Activated T-cell treated with anti-CD3 and anti-CD28 coated beads, Interleukin-2, amount 50 U/mL, for 72 hours (primary cell): ENCODE results near the gene TLK2. TPM values are rescaled to one million over a fixed set of nuclear protein-coding genes. Genes with fewer than 3 reads are reported as not detected.
A peak's percentile ranks its signal among the peaks of the same experiment; 100 is the strongest.
"Not testable (repeated sequence)": the region's sequence is repeated elsewhere in the genome, so short reads cannot be mapped to it uniquely, and the experiment has no call there.

ENCODE experiments used
- ATAC-seq, 2 donors: fragments of 150-1000 bp; cut with Tn5 transposase; replicated peaks in 1 of 2; 2 replicates each; pipeline ENCODE4 v1.10.0; 2021; ENCODE audit warnings: moderate library complexity in 2 of 2, mild to moderate bottlenecking in 1 of 2
- DNase-seq, 2 donors: peaks; one replicate each; pipeline ENCODE4 v3.0.0; 2021 to 2022; ENCODE audit warnings: mixed read lengths in 1 of 2
- H3K27ac Mint-ChIP-seq: one replicate; pipeline ENCODE4 v1.8.0; 2022; ENCODE audit warnings: mild to moderate bottlenecking, moderate library complexity, mixed read lengths
- H3K27me3 Mint-ChIP-seq: one replicate; pipeline ENCODE4 v1.8.0; 2022; ENCODE audit warnings: low read depth, mixed read lengths
- H3K36me3 Mint-ChIP-seq, 2 donors: one replicate each; pipeline ENCODE4 v1.8.0; 2022; ENCODE audit warnings: mixed read lengths in 2 of 2, mild to moderate bottlenecking in 1 of 2; ENCODE audit not compliant: insufficient read depth in 2 of 2
- H3K4me1 Mint-ChIP-seq: one replicate; pipeline ENCODE4 v1.8.0; 2022; ENCODE audit warnings: low read depth, mixed read lengths
- H3K4me3 Mint-ChIP-seq, 2 donors: one replicate each; pipeline ENCODE4 v1.8.0; 2022; ENCODE audit warnings: mild to moderate bottlenecking in 2 of 2, mixed read lengths in 2 of 2, moderate library complexity in 2 of 2
- H3K9me3 Mint-ChIP-seq, 2 donors: one replicate each; pipeline ENCODE4 v1.8.0; 2022; ENCODE audit warnings: mixed read lengths in 2 of 2
- total RNA-seq, 2 donors: library from RNA; stranded (reverse); gene quantifications; one replicate each; pipeline ENCODE4 v1.2.3, GENCODE V29; 2022

TLK2 gene
- total RNA-seq, 2 donors from 2014 or later = 46.6 to 47.6 TPM

- H3K27me3 Mint-ChIP-seq, H3K4me3 Mint-ChIP-seq, DNase-seq, H3K4me1 Mint-ChIP-seq, H3K27ac Mint-ChIP-seq, ATAC-seq, H3K9me3 Mint-ChIP-seq: not testable (repeated sequence)
- peaks cover 6 to 13% of the 10 kb centered on the region in 2 donors for H3K36me3 Mint-ChIP-seq
These were observed 67.4 kb downstream of the TLK2 start for GRCh38 chr17:62546066-62546465.

DNA sequence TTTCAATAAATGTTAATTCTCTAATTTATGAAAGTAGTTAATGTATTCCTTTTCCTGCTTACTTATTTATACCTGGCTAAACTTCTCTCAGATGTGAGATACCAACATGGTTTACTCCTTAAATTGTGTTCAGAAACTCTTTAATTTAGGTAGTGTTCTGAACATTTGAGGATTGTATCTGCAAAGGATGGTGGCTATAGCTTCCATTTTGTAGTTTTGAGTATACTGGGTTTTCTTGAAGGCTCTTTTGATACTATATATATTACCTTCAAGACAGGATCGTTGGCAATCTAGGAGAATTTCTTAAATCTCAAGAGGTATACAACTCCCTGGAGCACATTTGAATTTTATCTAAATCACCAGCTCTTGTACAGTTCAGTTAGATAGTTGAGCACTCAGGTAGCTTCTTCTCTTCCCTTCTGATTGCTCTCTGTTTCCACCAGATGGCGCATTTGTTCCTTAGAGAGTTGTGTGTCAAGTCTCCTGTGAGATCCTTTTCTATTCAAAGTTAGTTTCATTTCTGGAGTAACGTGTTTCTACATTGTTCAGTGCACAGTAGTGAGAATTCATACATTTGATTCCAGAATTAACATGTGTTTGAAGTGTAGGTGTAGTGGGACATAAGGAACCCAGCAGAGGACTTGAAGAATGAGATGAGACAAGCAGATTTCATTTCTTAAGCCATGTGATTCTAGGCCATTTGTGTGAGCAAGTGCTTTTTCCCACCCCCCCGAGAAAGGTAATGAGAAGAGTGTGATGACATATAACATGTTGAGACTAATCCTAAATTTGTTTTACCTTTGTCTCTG, 74.4 kb downstream of the TLK2 start:
- H3K27ac Mint-ChIP-seq = peak overlapping the region; percentile 84
- not testable (repeated sequence) for H3K4me1 Mint-ChIP-seq

DNA sequence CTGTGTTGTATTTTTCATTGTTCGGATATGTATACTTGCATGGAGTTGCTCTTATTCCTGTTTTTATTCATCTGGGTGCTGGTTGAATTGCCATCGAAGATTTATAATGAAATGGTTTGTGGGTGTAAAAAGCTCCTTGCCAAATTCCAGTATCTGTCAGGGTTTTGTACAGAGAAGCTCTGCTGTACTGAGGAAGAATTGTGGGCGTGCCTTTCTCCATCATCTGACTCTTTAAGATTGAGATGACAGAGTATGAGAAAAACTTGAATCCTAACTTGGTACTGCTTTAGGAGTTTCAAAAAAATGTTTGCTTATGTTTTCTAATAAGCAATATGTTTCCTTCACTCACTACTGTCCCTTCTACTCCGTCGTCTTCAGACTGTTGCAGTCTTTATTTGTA, 78.9 kb downstream of the TLK2 start:
- H3K4me3 Mint-ChIP-seq, H3K4me1 Mint-ChIP-seq, H3K27me3 Mint-ChIP-seq, DNase-seq, H3K9me3 Mint-ChIP-seq: not testable (repeated sequence)
- peak overlapping the region; percentile 42 for H3K27ac Mint-ChIP-seq
- H3K36me3 Mint-ChIP-seq = peaks cover 4 to 17% of the 10 kb centered on the region in 2 donors
- ATAC-seq = peak in 1 of 2 donors; percentile 32

More for the DNA sequence above, 74.4 kb downstream of the TLK2 start:
- H3K36me3 Mint-ChIP-seq, H3K9me3 Mint-ChIP-seq, H3K27me3 Mint-ChIP-seq: not testable (repeated sequence)
- DNase-seq (peak; percentile 31 to 42), ATAC-seq (peak; percentile 82 to 92)
- H3K4me3 Mint-ChIP-seq = peak overlapping the region; percentile 65 to 91

DNA sequence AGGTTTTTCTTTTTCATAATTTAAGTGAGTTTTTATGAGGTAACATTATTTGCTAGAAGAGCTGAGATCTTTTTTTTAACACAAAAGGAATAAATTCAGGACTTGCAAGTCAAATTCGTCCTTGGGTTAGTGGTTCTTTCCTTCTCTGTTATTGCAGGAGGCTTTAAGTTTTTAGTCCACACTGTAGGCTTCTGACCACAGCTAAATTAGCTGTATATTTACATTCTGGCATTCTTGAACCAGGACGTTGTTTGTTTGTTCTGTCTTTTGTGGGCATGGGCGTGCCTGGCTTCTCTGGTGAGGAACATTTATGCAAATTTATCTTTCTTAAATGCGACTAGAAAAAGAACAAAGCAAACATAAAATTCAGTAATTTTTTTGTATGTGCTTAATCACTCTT, 80.3 kb downstream of the TLK2 start:
- not testable (repeated sequence) for H3K27ac Mint-ChIP-seq, DNase-seq, H3K27me3 Mint-ChIP-seq, H3K4me1 Mint-ChIP-seq, ATAC-seq, H3K9me3 Mint-ChIP-seq, H3K4me3 Mint-ChIP-seq
- peaks cover 4 to 19% of the 10 kb centered on the region in 2 donors for H3K36me3 Mint-ChIP-seq

GRCh38 chr17:62560971-62561370, 82.3 kb downstream of the TLK2 start:
- H3K27ac Mint-ChIP-seq, DNase-seq, H3K9me3 Mint-ChIP-seq, ATAC-seq, H3K4me3 Mint-ChIP-seq, H3K27me3 Mint-ChIP-seq: not testable (repeated sequence)
- H3K4me1 Mint-ChIP-seq = peaks cover 20% of the 10 kb centered on the region
- peaks cover 12 to 34% of the 10 kb centered on the region in 2 donors for H3K36me3 Mint-ChIP-seq

- no peak overlapping the region for H3K4me3 Mint-ChIP-seq
- ATAC-seq = no peak
- H3K4me1 Mint-ChIP-seq = peaks cover 23% of the 10 kb centered on the region
- H3K36me3 Mint-ChIP-seq = peaks cover 19 to 38% of the 10 kb centered on the region in 2 donors
- H3K9me3 Mint-ChIP-seq = peaks cover 0 to 2% of the 10 kb centered on the region in 2 donors
- no peak for DNase-seq
- H3K27ac Mint-ChIP-seq = no peak overlapping the region
- no peaks in the 10 kb centered on the region for H3K27me3 Mint-ChIP-seq
These were observed 84.0 kb downstream of the TLK2 start for GRCh38 chr17:62562656-62563055.

DNA sequence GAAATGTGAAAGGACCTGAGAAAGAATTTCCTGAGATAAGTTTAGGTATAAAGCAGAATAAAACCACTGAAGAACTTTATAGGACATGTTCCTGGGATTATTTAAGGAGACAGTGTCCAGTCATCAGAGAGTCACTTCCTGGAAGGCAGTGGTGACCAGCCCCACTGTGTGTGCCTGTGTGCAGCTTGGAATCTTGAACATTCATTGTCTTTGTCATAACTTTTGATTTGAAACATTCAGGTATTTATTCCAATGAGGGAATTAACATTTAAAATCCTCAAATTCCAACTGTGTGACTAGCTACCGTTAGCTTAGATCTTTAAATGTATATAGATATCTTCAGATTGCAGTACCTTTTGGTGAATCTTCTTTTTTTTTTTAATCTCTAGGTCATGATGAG, 87.2 kb downstream of the TLK2 start:
- H3K4me3 Mint-ChIP-seq = no peak overlapping the region
- DNase-seq (no peak), ATAC-seq (no peak)
- peaks cover 23% of the 10 kb centered on the region for H3K4me1 Mint-ChIP-seq
- peak overlapping the region; percentile 64 for H3K27ac Mint-ChIP-seq
- no peaks in the 10 kb centered on the region for H3K27me3 Mint-ChIP-seq
- peaks cover 0 to 2% of the 10 kb centered on the region in 2 donors for H3K9me3 Mint-ChIP-seq
- H3K36me3 Mint-ChIP-seq = peaks cover 19 to 36% of the 10 kb centered on the region in 2 donors

DNA sequence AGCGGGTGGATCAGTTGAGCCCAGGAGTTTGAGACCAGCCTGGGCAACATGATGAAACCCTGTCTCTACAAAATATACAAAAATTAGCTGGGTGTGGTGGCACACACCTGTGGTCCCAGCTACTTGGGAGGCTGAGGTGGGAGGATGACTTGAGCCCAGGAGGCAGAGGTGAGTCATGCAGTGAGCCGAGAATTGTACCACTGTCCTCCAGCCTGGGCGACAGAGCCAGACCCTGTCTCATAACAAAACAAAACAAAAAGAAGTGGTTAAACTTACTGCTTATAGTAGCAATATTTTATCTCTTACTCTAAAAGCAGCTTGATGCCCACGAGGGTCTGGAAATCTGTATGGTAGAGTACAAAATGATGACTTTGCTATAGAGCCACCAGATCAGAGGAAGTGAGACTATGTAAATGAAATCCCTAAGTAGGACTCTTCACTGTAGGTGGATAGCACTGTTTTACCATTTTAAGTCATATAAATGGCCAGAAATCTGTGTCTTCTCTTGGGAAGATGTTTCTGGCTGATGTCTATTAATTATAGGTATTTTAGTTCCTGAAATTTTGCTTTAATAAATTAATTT, 88.5 kb downstream of the TLK2 start:
- Mint-ChIP-seq H3K36me3 (peaks cover 19 to 29% of the 10 kb centered on the region in 2 donors), H3K27me3 (no peaks in the 10 kb centered on the region)
- no peak for DNase-seq

GRCh38 chr17:62572488-62572887, 93.9 kb downstream of the TLK2 start:
- Mint-ChIP-seq H3K9me3 (no peaks in the 10 kb centered on the region), H3K27ac (peak overlapping the region; percentile 80), H3K27me3 (no peaks in the 10 kb centered on the region), H3K36me3 (peaks cover 0 to 14% of the 10 kb centered on the region in 2 donors), H3K4me3 (no peak overlapping the region), H3K4me1 (peaks cover 5% of the 10 kb centered on the region)
- no peak for ATAC-seq
- no peak for DNase-seq

More for the DNA sequence above, 88.5 kb downstream of the TLK2 start:
- Mint-ChIP-seq H3K9me3 (peaks cover 0 to 2% of the 10 kb centered on the region in 2 donors), H3K4me3 (no peak overlapping the region), H3K4me1 (peaks cover 23% of the 10 kb centered on the region), H3K27ac (no peak overlapping the region)
- peak in 1 of 2 donors; percentile 17 for ATAC-seq

GRCh38 chr17:62572888-62573401, 94.3 kb downstream of the TLK2 start:
- Mint-ChIP-seq H3K4me1 (peaks cover 5% of the 10 kb centered on the region), H3K27ac (peak overlapping the region; percentile 80), H3K9me3 (no peaks in the 10 kb centered on the region), H3K27me3 (no peaks in the 10 kb centered on the region), H3K4me3 (peak overlapping the region in 1 of 2 donors; percentile 44), H3K36me3 (peaks cover 0 to 14% of the 10 kb centered on the region in 2 donors)
- ATAC-seq (peak in 1 of 2 donors; percentile 23), DNase-seq (no peak)

- Mint-ChIP-seq H3K27me3 (no peaks in the 10 kb centered on the region), H3K27ac (peak overlapping the region; percentile 80), H3K9me3 (no peaks in the 10 kb centered on the region), H3K4me3 (peak overlapping the region in 1 of 2 donors; percentile 44), H3K36me3 (peaks cover 0 to 16% of the 10 kb centered on the region in 2 donors), H3K4me1 (peaks cover 9% of the 10 kb centered on the region)
- peak in 1 of 2 donors; percentile 50 for ATAC-seq
- no peak for DNase-seq
These were observed 95.0 kb downstream of the TLK2 start for GRCh38 chr17:62573480-62574117.

- H3K27ac Mint-ChIP-seq = peak overlapping the region; percentile 83
- peak in 1 of 2 donors; percentile 35 for ATAC-seq
- no peak for DNase-seq
- H3K36me3 Mint-ChIP-seq = peaks cover 0 to 21% of the 10 kb centered on the region in 2 donors
- H3K4me1 Mint-ChIP-seq = peaks cover 9% of the 10 kb centered on the region
- H3K9me3 Mint-ChIP-seq = no peaks in the 10 kb centered on the region
- H3K4me3 Mint-ChIP-seq = no peak overlapping the region
- no peaks in the 10 kb centered on the region for H3K27me3 Mint-ChIP-seq
These were observed 97.8 kb downstream of the TLK2 start for GRCh38 chr17:62576382-62576781.
